ENCODE data around the gene PER1. TPM values are rescaled to one million over a fixed set of nuclear protein-coding genes. Genes with fewer than 3 reads are reported as not detected.

PER1 gene
- total RNA-seq, 6 donors from 2014 or later, result 112 to 358 (median 288) TPM

GRCh38 chr17:8159459-8160223 is 7.4 kb upstream of the PER1 start:
- H3K4me3 ChIP-seq, result no peak overlapping the region
- peak overlapping the region; percentile 41 to 98 (median 69) for H3K27ac ChIP-seq
- TF ChIP-seq EP300 (IDR thresholded peaks at IDR 0.05) (no peak), POLR2A (IDR thresholded peaks at IDR 0.05) (no peak), POLR2AphosphoS5 (IDR thresholded peaks at IDR 0.05) (no peak)
- TF ChIP-seq, protein P1, sequence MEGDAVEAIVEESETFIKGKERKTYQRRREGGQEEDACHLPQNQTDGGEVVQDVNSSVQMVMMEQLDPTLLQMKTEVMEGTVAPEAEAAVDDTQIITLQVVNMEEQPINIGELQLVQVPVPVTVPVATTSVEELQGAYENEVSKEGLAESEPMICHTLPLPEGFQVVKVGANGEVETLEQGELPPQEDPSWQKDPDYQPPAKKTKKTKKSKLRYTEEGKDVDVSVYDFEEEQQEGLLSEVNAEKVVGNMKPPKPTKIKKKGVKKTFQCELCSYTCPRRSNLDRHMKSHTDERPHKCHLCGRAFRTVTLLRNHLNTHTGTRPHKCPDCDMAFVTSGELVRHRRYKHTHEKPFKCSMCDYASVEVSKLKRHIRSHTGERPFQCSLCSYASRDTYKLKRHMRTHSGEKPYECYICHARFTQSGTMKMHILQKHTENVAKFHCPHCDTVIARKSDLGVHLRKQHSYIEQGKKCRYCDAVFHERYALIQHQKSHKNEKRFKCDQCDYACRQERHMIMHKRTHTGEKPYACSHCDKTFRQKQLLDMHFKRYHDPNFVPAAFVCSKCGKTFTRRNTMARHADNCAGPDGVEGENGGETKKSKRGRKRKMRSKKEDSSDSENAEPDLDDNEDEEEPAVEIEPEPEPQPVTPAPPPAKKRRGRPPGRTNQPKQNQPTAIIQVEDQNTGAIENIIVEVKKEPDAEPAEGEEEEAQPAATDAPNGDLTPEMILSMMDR (IDR thresholded peaks at IDR 0.05), result no peak
- no peaks in the 10 kb centered on the region for H3K9me3 ChIP-seq
- ATAC-seq (ENCODE audit: low FRiP score in 2 of 2) (no peak), DNase-seq (no peak)
- no peaks in the 10 kb centered on the region for H3K27me3 ChIP-seq
- peaks cover 4 to 31% (median 8%) of the 10 kb centered on the region in 4 donors for H3K36me3 ChIP-seq
- H3K4me1 ChIP-seq, result peaks cover 39 to 62% (median 47%) of the 10 kb centered on the region in 4 donors
- 73 to 77% methylated on average over 4 of the region's 4 CpGs for WGBS, 2 donors

- Histone ChIP-seq H3K4me3 (no peak overlapping the region), H3K27me3 (no peaks in the 10 kb centered on the region), H3K9me3 (no peaks in the 10 kb centered on the region), H3K4me1 (peaks cover 33 to 57% (median 42%) of the 10 kb centered on the region in 4 donors), H3K36me3 (peaks cover 4 to 31% (median 8%) of the 10 kb centered on the region in 4 donors), H3K27ac (peak overlapping the region in 3 of 4 donors; percentile 43 to 95 (median 80))
- DNase-seq, result no peak
- TF ChIP-seq EP300 (IDR thresholded peaks at IDR 0.05) (no peak), POLR2A (IDR thresholded peaks at IDR 0.05) (no peak), POLR2AphosphoS5 (IDR thresholded peaks at IDR 0.05) (no peak)
- WGBS, 2 donors, result 63 to 65% methylated on average over 3 of the region's 3 CpGs
- no peak for ATAC-seq (ENCODE audit: low FRiP score in 2 of 2)
These were observed 6.8 kb upstream of the PER1 start for GRCh38 chr17:8159032-8159400.

DNA sequence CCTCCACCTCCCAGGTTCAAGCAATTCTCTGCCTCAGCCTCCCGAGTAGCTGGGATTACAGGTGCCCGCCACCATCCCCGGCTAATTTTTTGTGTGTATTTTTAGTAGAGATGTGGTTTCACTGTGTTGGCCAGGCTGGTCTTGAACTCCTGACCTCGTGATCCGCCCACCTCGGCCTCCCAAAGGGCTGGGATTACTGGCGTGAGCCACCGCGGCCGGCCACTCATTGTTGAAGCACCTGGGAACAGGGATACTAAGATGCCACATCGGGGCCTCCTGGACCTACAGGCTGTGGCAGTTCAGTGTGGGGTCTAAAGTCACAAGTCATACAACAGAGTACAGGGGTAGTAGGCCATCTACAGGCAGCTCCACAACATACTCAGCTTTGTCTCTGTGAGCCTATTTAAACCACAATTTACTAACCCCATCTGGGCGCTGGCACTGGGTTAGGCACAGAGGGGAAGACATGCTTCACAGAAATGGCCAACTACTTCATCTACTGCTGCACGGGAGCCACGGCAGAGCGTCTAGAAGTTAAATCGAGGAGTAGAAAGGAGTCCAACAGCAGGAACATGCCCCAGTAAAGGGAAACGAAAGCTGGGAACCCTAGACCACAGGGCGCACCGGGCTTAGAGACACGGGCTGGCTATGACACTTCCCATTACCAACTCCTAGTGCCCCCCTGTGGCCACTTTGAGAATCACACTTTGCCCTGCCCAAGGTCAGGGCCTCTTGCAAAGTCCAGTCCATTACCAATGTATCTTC is 6.2 kb upstream of the PER1 start:
- Histone ChIP-seq H3K36me3 (peaks cover 4 to 31% (median 8%) of the 10 kb centered on the region in 4 donors), H3K27ac (peak overlapping the region; percentile 80 to 100 (median 96)), H3K27me3 (no peaks in the 10 kb centered on the region), H3K4me1 (peaks cover 33 to 57% (median 41%) of the 10 kb centered on the region in 4 donors), H3K4me3 (no peak overlapping the region), H3K9me3 (no peaks in the 10 kb centered on the region)
- ATAC-seq (ENCODE audit: low FRiP score in 2 of 2), result peak; percentile 23 to 28
- 46 to 48% methylated on average over 20 of the region's 20 CpGs for WGBS, 2 donors
- TF ChIP-seq, protein P1 (IDR thresholded peaks at IDR 0.05), result peak; percentile 91 to 95 (median 94)
- TF ChIP-seq POLR2A (IDR thresholded peaks at IDR 0.05) (peak in 1 of 4 donors; percentile 23), POLR2AphosphoS5 (IDR thresholded peaks at IDR 0.05) (peak; percentile 27 to 54), EP300 (IDR thresholded peaks at IDR 0.05) (no peak)
- DNase-seq, result peak; percentile 67 to 94

- peak overlapping the region; percentile 98 to 100 (median 99) for H3K27ac ChIP-seq
- ATAC-seq (ENCODE audit: low FRiP score in 2 of 2) (peak; percentile 73 to 89), DNase-seq (peak; percentile 99 to 100)
- peaks cover 34 to 56% (median 42%) of the 10 kb centered on the region in 4 donors for H3K4me1 ChIP-seq
- WGBS, 2 donors, result 0 to 1% methylated on average over 21 to 40 of the region's 59 CpGs
- no peaks in the 10 kb centered on the region for H3K27me3 ChIP-seq
- H3K36me3 ChIP-seq, result peaks cover 9 to 34% (median 13%) of the 10 kb centered on the region in 4 donors
- peak; percentile 99 to 100 for TF ChIP-seq POLR2AphosphoS5 (IDR thresholded peaks at IDR 0.05)
- peak in 3 of 4 donors; percentile 68 to 91 (median 71) for TF ChIP-seq EP300 (IDR thresholded peaks at IDR 0.05)
- peak; percentile 93 to 100 (median 100) for TF ChIP-seq POLR2A (IDR thresholded peaks at IDR 0.05)
- TF ChIP-seq, protein P1 (IDR thresholded peaks at IDR 0.05), result peak in 3 of 6 experiments; percentile 3 to 28 (median 6)
- peak overlapping the region; percentile 63 to 88 (median 80) for H3K4me3 ChIP-seq
- H3K9me3 ChIP-seq, result no peaks in the 10 kb centered on the region
These were observed 4.2 kb upstream of the PER1 start for GRCh38 chr17:8156246-8156992.
